MM.1S (cell line): ENCODE results near the gene ADAM11.

Source experiments
- CTCF ChIP-seq: fragments of 300-600 bp; sonication (generic); IDR thresholded peaks from 2 replicates; pipeline ENCODE4 v1.5.1; 2016; ENCODE audit warnings: antibody characterized with exemption, low read length, mixed read lengths
- EZH2 ChIP-seq: fragments of 300-600 bp; sonication (generic); optimal IDR thresholded peaks from 2 replicates; pipeline ENCODE3; 2017; ENCODE audit warnings: low read depth, mild to moderate bottlenecking, antibody characterized with exemption, low read length, mixed read lengths

DNA sequence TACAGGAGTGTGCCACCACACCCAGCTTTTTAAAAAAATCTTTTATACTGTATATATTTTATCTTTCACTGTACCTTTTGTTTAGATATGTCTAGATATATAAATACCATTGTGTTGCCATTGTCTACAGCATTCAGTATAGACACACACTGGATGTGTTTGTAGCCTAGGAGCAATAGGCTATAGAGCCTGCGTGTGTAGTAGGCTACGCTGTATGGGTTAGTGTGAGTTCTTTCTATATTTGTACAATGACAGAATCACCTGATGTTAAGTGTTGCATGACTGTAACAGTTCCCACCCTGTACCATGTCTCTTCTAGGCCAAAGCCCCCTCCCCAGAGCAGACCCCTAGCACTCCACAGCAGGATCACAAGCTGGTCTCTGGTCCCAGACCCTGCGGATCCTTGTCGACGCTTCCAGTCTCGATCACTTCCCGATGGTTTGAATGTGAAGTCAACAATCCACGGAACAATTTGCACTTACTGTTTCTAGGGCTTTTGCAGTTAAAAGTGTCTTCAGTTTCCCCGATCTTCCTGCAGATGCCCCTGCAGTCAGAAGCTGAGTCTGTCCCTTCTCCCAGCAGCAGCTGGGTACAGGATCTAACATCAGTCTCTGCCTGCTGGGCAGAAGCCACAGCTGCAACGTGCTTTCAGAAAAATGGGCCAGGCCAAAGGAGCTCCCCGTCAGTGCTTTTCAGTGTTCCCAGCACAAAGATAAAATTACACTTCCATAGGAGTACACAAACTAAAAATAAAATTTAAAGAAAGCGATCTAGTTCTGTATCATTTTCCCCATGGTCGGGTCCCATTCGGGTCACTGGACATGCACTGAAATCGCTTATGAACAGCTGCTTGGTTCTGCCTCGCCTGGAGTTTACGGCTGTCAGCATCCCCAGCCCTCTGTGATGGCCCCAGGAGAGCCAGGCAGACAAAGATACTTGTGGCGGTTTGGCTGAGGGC is 35.4 kb downstream of the ADAM11 start:
- TF ChIP-seq CTCF (no peak), EZH2 (no peak)
